Activated naive CD8-positive, alpha-beta T cell treated with anti-CD3 and anti-CD28 coated beads, Interleukin-2, amount 10 ng/mL, durations not matched to agents 7 days and 5 days (primary cell): ENCODE results near the gene FGR. TPM values are rescaled to one million over a fixed set of nuclear protein-coding genes. Genes with fewer than 3 reads are reported as not detected.
"Not testable (repeated sequence)": the region's sequence is repeated elsewhere in the genome, so short reads cannot be mapped to it uniquely, and the experiment has no call there.

Source experiments
- ATAC-seq: fragments of 150-1000 bp; cut with Tn5 transposase; one replicate; pipeline ENCODE4 v1.10.0; 2021; ENCODE audit warnings: low read depth, moderate library complexity
- POLR2A ChIA-PET: fragments of 350-600 bp; sonication (Branson Sonifier 250); formaldehyde crosslinking; loops from one replicate; lab custom pipeline; 2021; ENCODE audit warnings: antibody characterized with exemption; lab: Charles Lee
- DNase-seq: peaks from one replicate; pipeline ENCODE4 v3.0.0; 2021
- H3K27ac Mint-ChIP-seq: one replicate; pipeline ENCODE4 v1.8.0; 2022; ENCODE audit warnings: mild to moderate bottlenecking, mixed read lengths
- H3K27me3 Mint-ChIP-seq: one replicate; pipeline ENCODE4 v1.8.0; 2022; ENCODE audit warnings: mild to moderate bottlenecking, moderate library complexity, mixed read lengths
- H3K36me3 Mint-ChIP-seq: one replicate; pipeline ENCODE4 v1.8.0; 2021; ENCODE audit warnings: mild to moderate bottlenecking, mixed read lengths
- H3K4me1 Mint-ChIP-seq: one replicate; pipeline ENCODE4 v1.8.0; 2021; ENCODE audit warnings: mixed read lengths
- H3K4me3 Mint-ChIP-seq: one replicate; pipeline ENCODE4 v1.8.0; 2022; ENCODE audit warnings: mild to moderate bottlenecking, moderate library complexity, mixed read lengths
- H3K9me3 Mint-ChIP-seq: one replicate; pipeline ENCODE4 v1.8.0; 2021; ENCODE audit warnings: mixed read lengths
- total RNA-seq, 2 experiments: library from RNA; stranded (reverse); gene quantifications; one replicate each; pipeline ENCODE4 v1.2.3, GENCODE V29; 2021

The FGR gene
- 1 to 10 TPM; 4.7 to 6.0 TPM for total RNA-seq

DNA sequence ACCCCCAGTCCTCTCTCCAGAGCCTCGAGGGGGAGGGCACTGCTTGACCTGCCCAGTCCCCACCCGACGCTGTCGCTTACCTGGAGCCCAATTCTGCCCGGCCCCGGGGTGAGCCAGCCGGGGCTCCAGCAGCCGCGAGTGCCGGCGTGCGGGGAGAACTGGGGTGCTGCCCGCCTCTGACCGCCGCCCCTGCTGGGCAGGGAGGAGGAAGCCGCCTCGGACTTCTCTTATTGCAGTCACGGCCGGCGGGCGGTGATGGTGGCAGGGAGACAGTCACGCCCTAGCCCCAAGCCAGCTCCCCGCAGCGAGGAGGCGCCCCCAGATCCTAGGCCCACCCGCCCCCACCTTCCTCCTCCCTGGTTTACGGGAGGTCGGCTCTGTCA, at the start of gene FGR:
Gene FGR, minus strand, starts transcription at position 201 of the 383 bp plus-strand sequence. CDS start 11,269 bp downstream, outside the sequence.
- no peaks in the 10 kb centered on the region for H3K9me3 Mint-ChIP-seq
- DNase-seq: no peak
- peaks cover 49% of the 10 kb centered on the region for H3K4me1 Mint-ChIP-seq
- no peaks in the 10 kb centered on the region for H3K36me3 Mint-ChIP-seq
- no peak for ATAC-seq
- POLR2A ChIA-PET: no interaction called here
- peak within 1 kb of the TSS; percentile 65 for H3K4me3 Mint-ChIP-seq
- H3K27me3 Mint-ChIP-seq: peaks cover 6% of the 10 kb centered on the region
- peak within 1 kb of the TSS; percentile 71 for H3K27ac Mint-ChIP-seq

DNA sequence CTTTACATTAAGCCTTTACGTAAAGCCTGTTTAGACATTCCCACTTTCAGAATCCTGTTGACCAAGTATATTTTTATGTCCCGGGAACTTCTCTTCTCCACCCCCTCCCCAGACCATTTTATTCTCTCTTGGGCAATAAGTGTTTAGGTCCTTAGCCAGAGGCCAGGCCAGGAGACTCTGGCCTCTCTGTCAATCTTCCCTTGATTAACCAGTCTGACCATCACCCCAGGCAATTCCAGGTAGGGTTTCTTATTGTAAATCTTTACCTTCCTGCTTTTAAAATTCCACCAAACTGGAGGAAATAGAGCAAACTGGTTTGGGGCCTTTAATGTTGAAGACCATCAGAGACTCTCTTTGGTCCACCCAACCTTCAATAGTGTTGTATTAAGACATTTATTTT, 49.2 kb upstream of the FGR start:
- Mint-ChIP-seq H3K4me1 (peaks cover under 1% of the 10 kb centered on the region), H3K27ac (no peak overlapping the region), H3K27me3 (peaks cover 12% of the 10 kb centered on the region), H3K36me3 (peaks cover 10% of the 10 kb centered on the region), H3K4me3 (no peak overlapping the region), H3K9me3 (peaks cover 14% of the 10 kb centered on the region)
- ATAC-seq (no peak), DNase-seq (no peak)
- POLR2A ChIA-PET: no interaction called here

DNA sequence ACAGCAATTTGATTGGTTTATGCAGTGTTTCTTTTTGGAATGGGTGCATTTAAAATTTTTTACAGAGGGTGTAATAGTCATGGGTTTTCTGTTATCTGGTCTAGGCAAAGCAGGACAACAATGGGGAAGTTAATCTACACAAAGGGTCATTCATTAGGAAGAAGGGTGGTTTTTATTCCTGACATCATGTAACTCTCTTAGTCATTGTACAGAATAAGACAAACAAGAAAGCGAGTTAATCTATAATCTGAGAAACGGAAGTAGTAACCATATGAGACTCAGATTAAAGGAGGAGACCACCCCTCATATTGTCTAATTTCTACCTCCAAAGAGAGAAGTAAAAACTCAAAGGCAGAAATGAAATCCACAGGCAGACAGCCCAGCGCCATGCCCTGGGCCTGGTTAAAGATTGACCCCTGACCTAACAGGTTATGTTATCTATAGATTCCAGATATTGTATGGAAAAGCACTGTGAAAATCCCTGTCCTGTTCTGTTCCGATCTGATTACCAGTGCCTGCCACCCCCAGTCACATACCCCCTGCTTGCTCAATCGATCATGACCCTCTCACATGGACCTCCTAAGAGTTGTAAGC, 47.5 kb upstream of the FGR start:
- POLR2A ChIA-PET: no interaction called here
- H3K36me3 Mint-ChIP-seq: peaks cover 10% of the 10 kb centered on the region
- no peak overlapping the region for H3K4me3 Mint-ChIP-seq
- H3K9me3 Mint-ChIP-seq: peaks cover 17% of the 10 kb centered on the region
- H3K27ac Mint-ChIP-seq: no peak overlapping the region
- DNase-seq: no peak
- ATAC-seq: no peak
- H3K27me3 Mint-ChIP-seq: peaks cover 4% of the 10 kb centered on the region
- no peaks in the 10 kb centered on the region for H3K4me1 Mint-ChIP-seq

DNA sequence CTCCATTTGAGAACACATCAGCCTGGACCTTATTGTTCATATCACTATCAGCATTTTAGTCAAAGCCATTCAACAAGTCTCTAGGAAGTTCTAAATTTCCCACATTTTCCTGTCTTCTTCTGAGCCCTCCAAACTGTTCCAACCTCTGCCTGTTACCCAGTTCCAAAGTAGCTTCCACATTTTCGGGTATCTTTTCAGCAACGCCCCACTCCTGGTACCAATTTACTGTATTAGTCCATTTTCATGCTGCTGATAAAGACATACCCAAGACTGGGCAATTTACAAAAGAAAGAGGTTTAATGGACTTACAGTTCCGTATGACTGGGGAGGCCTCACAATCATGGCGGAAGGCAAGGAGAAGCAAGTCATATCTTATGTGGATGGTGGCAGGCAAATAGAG, 46.6 kb upstream of the FGR start:
- Mint-ChIP-seq H3K9me3 (peaks cover 17% of the 10 kb centered on the region), H3K36me3 (peaks cover 10% of the 10 kb centered on the region)
- H3K27ac Mint-ChIP-seq, H3K4me1 Mint-ChIP-seq, H3K4me3 Mint-ChIP-seq, DNase-seq, POLR2A ChIA-PET, H3K27me3 Mint-ChIP-seq, ATAC-seq: not testable (repeated sequence)

DNA sequence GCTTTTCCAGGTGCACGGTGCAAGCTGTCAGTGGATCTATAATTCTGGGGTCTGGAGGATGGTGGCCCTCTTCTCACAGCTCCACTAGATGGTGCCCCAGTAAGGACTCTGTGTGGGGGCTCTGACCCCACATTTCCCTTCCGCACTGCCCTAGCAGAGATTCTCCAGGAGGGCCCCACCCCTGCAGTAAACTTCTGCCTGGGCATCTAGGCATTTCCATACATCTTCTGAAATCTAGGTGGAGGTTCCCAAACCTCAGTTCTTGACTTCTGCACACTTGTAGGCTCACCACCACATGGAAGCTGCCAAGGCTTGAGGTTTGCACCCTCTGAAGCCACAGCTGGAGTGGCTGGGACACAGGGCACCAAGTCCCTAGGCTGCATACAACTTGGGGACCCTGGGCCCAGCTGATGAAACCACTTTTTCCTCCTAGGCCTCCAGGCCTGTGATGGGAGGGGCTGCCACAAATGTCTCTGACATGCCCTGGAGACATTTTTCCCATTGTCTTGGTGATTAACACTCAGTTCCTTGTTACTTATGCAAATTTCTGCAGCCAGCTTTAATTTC, 45.3 kb upstream of the FGR start:
- H3K27me3 Mint-ChIP-seq, H3K27ac Mint-ChIP-seq, ATAC-seq, H3K4me3 Mint-ChIP-seq, DNase-seq, POLR2A ChIA-PET, H3K4me1 Mint-ChIP-seq: not testable (repeated sequence)
- Mint-ChIP-seq H3K9me3 (peaks cover 17% of the 10 kb centered on the region), H3K36me3 (peaks cover 10% of the 10 kb centered on the region)

DNA sequence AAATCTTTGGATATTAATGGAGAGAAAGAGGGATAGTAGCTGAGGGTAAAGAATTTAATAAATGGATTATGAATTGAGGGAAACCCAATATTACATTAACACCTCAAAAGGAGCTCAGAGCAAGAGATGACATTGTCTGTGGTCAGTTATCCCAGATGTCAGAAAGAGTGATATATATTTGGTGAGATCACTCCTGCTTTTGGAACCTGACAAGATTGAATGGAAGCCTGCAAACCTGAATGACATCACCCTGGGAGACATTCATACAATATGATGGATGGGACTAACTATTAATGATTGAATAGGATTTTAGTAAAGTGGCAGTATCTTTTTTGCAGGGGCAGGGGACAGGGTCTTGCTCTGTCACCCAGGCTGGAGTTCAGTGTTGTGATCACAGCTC, 43.8 kb upstream of the FGR start:
- H3K36me3 Mint-ChIP-seq: peaks cover 10% of the 10 kb centered on the region
- no peak overlapping the region for H3K4me3 Mint-ChIP-seq
- DNase-seq (no peak), ATAC-seq (no peak)
- H3K27me3 Mint-ChIP-seq: peaks cover 4% of the 10 kb centered on the region
- H3K9me3 Mint-ChIP-seq: peaks cover 17% of the 10 kb centered on the region
- H3K27ac Mint-ChIP-seq: no peak overlapping the region
- POLR2A ChIA-PET: interaction anchor here (0.7 kb wide), 1 partner anchor 557 kb away, joined by 8 read pairs; no protein-coding TSS in a partner anchor
- H3K4me1 Mint-ChIP-seq: no peaks in the 10 kb centered on the region

DNA sequence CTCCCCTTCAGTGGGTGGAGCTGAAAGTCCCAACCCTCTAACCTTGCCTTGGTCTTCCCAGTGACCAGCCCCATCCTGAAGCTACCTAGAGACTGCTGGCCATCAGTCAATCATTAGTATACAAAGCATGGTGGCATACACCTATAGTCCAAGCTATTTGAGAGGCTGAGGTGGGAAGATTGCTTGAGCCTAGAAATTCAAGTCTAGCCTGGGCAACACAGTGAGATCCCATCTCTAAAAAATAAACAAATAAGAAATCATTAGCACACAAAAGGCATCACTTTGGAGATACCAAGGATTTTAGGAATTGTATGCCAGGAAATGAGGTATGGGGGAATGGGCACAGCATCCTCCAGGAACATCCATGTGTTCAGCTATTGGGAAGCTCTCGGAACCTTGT, 41.4 kb upstream of the FGR start:
- DNase-seq (no peak), ATAC-seq (no peak)
- Mint-ChIP-seq H3K4me3 (no peak overlapping the region), H3K36me3 (peaks cover 7% of the 10 kb centered on the region), H3K9me3 (peaks cover 7% of the 10 kb centered on the region), H3K27ac (no peak overlapping the region), H3K27me3 (no peaks in the 10 kb centered on the region), H3K4me1 (peaks cover 6% of the 10 kb centered on the region)
- POLR2A ChIA-PET: no interaction called here

DNA sequence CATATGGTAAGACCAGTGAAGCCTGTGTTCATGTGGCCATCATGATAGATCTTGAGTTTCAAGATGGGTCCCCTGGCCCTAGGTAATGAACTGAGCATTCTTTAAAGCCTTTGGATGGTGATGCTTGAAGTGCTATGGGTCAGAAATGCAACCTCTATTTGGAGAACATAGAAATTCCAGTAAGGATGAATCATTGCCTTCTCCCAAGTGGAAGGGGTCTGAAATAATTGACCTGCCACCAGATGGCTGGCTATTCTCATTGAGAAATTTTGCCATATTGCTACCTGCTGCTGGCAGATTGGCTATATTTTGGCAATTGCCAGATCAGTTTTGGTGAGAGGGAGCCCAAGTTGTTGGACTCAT, 37.7 kb upstream of the FGR start:
- no peaks in the 10 kb centered on the region for H3K27me3 Mint-ChIP-seq
- DNase-seq (no peak), ATAC-seq (no peak)
- H3K9me3 Mint-ChIP-seq: no peaks in the 10 kb centered on the region
- POLR2A ChIA-PET: interaction anchor here (0.6 to 2.5 kb wide), 11 partner anchors 11 to 518 kb away, joined by 3 to 24 read pairs (median 4); partner anchors contain the start of genes FAM76A, PPP1R8, SLC9A1 and STX12
- peaks cover 22% of the 10 kb centered on the region for H3K4me1 Mint-ChIP-seq
- H3K27ac Mint-ChIP-seq: peak overlapping the region; percentile 95
- peak overlapping the region; percentile 97 for H3K4me3 Mint-ChIP-seq
- peaks cover 15% of the 10 kb centered on the region for H3K36me3 Mint-ChIP-seq

DNA sequence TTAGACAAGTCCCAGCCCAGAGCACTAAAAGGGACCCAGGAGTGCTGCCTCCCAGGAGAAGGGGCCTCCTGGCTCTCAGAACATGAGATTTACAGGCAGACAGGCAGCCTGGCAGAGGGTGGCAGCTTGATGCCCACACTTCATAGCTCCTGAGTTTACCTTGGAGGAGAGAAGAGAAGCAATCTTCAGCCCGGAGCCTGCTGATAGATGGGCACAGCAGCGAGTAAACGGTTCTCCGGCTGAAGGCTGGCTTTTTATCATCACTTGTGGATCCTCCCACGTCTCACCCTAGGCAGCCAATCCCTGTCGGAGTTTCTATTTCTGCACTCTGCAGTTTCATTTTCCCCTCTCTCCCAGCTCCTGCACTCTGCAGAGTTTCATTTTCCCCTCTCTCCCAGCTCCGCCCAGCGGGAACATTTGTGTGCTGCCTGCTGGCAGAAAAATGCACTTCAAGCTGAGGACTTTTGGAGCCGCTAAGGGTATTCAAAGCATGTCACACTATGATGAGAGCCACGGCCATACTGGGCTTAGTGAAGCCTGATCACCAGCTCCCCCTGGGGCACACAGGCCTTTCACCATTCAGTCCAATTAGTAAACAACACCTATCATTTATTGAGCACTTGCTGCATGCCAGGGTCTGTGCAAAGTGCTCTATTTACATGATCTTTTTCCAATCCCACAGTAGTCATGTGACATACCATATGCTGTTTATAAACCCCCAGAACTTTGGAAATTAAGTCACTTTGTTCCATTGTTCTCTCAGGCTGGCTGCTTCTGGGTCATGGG, 37.2 kb upstream of the FGR start, which contains the start of gene IFI6:
Gene IFI6, minus strand, starts transcription at position 229 of the 786 bp plus-strand sequence. CDS start 2,878 bp downstream, outside the sequence.
- no peaks in the 10 kb centered on the region for H3K27me3 Mint-ChIP-seq
- peak within 1 kb of the TSS; percentile 95 for H3K27ac Mint-ChIP-seq
- no peaks in the 10 kb centered on the region for H3K9me3 Mint-ChIP-seq
- peaks cover 27% of the 10 kb centered on the region for H3K4me1 Mint-ChIP-seq
- peak; percentile 93 for ATAC-seq
- DNase-seq: peak; percentile 76
- POLR2A ChIA-PET: interaction anchor here (0.6 to 2.5 kb wide), 15 partner anchors 10 to 517 kb away, joined by 3 to 24 read pairs (median 3); partner anchors contain the start of genes FAM76A, PPP1R8, SLC9A1 and STX12
- peak within 1 kb of the TSS; percentile 97 for H3K4me3 Mint-ChIP-seq
- H3K36me3 Mint-ChIP-seq: peaks cover 20% of the 10 kb centered on the region

DNA sequence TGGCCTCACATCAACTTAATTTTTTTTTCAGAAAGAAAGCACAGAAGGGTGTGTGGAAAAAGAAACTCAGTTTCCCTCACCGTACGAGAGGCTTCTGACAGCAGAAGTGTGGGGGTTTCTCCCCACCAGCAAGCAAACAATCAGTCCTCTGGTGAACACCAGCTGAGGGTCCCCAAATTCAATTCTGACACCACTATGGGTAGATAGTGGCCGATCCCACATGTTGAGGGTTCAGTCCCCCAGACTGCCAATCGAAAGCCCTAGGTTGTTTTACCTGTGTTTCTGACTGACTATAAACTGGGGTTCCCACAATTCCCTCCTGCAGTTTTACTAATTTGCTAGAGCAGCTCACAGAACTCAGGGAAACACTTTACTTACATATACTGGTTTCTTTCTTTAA, 34.9 kb upstream of the FGR start:
- no peaks in the 10 kb centered on the region for H3K9me3 Mint-ChIP-seq
- DNase-seq (no peak), ATAC-seq (no peak)
- peaks cover 27% of the 10 kb centered on the region for H3K4me1 Mint-ChIP-seq
- peaks cover 33% of the 10 kb centered on the region for H3K36me3 Mint-ChIP-seq
- POLR2A ChIA-PET: interaction anchor here (0.7 to 3.2 kb wide), 6 partner anchors 9 to 161 kb away, joined by 3 to 8 read pairs (median 4); partner anchors contain the start of genes AHDC1, PPP1R8 and STX12
- peak overlapping the region; percentile 26 for H3K27ac Mint-ChIP-seq
- H3K4me3 Mint-ChIP-seq: peak overlapping the region; percentile 97
- H3K27me3 Mint-ChIP-seq: no peaks in the 10 kb centered on the region

DNA sequence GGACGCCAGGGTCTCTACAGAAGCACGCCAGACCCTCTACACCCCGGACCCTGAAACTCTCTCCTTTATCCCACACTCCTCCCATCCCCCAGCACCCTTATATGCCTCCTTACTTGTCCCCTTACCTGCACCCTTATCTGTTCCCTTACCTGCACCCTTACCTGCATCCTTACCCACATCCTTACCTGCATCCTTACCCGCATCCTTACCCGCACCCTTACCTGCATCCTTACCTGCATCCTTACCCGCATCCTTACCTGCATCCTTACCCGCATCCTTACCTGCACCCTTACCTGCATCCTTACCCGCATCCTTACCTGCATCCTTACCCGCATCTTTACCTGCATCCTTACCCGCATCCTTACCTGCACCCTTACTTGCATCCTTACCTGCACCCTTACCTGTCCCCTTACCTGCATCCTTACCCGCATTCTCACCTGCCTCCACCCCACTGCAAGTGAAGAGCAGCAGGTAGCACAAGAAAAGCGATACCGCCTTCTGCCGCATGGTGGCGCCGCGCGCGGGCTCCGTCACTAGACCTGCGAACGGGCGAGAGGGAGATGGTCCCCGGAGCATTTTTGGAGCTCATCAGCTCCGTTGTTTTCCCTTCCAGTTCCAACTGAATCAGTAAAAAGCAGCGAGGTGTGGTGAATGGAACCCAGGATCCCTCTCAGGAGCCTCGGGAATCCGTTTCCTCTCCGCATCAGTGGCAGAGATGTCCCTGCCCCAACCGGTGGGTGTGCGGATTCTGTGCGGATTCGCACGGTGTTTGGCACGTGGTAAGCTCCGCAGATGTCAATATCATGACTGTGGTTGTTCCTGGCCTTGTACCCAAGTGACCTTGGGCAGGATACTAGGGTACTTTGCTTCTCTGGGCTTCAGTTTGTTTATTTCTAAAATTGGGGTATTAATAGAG, 34.1 kb upstream of the FGR start:
- peaks cover 30% of the 10 kb centered on the region for H3K4me1 Mint-ChIP-seq
- POLR2A ChIA-PET: interaction anchor here (0.7 to 3.2 kb wide), 7 partner anchors 8 to 162 kb away, joined by 3 to 8 read pairs (median 4); partner anchors contain the start of genes AHDC1, PPP1R8 and STX12

DNA sequence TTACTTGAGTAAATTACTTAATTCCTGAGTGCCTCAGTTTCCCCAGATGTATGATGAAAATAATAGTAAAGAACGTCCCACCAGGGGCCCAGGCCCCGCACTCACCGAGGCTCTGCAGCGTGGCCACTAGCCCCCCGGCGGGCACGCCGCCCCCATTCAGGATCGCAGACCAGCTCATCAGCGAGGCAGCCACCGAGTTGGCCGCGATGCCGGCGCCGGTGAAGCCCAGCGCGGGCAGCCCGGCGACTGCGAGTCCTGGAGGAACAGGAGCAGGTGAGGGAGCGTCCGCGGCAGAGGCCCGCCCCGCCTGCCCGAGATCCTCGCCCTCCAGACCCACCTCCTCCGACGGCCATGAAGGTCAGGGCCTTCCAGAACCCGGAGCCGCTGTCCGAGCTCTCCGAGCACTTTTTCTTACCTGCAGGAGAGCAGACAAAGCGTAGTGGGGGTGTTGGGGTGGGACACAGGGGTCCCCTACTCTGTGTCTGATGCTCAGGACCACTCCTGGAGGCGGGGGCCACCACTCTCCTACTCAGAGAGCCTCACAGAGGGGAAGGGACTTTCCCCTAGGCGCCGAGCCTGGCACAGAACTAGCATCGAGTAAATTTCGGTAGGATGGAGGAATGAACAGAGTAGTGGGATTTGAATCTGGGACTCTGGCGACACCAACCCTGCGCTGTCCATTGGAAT, 33.3 kb upstream of the FGR start:
- DNase-seq (no peak), ATAC-seq (no peak)
- Mint-ChIP-seq H3K27me3 (no peaks in the 10 kb centered on the region), H3K9me3 (no peaks in the 10 kb centered on the region), H3K4me1 (peaks cover 30% of the 10 kb centered on the region), H3K27ac (no peak overlapping the region), H3K4me3 (peak overlapping the region; percentile 97), H3K36me3 (peaks cover 33% of the 10 kb centered on the region)
- POLR2A ChIA-PET: interaction anchor here (1.5 to 3.2 kb wide), 2 partner anchors 57 to 162 kb away, joined by 6 to 8 read pairs; partner anchors contain the start of genes FAM76A and PPP1R8

More for the DNA sequence above, 34.1 kb upstream of the FGR start:
- peak; percentile 92 for DNase-seq
- peak; percentile 23 for ATAC-seq
- Mint-ChIP-seq H3K9me3 (no peaks in the 10 kb centered on the region), H3K4me3 (peak overlapping the region; percentile 97), H3K27me3 (no peaks in the 10 kb centered on the region), H3K27ac (peak overlapping the region; percentile 70), H3K36me3 (peaks cover 33% of the 10 kb centered on the region)
